WTC11 (cell line): Measurements from ENCODE around the gene SLITRK2. TPM values are rescaled to one million over a fixed set of nuclear protein-coding genes. Genes with fewer than 3 reads are reported as not detected.

Experiments
- ATAC-seq: fragments of 200-7000 bp; cut with Tn5 transposase; 2 replicates; pipeline ENCODE4 v1.10.0; 2021; ENCODE audit warnings: mild to moderate bottlenecking, moderate library complexity
- CTCF ChIA-PET: fragments of 300-600 bp; sonication (Branson Sonifier 250); formaldehyde crosslinking; loops from one replicate; lab custom pipeline; 2021; ENCODE audit warnings: antibody characterized with exemption; lab: Charles Lee
- POLR2A ChIA-PET: fragments of 350-600 bp; sonication (Branson Sonifier 250); formaldehyde crosslinking; loops from one replicate; lab custom pipeline; 2021; ENCODE audit warnings: antibody characterized with exemption; lab: Charles Lee
- DNase-seq: peaks from one replicate; pipeline ENCODE4 v3.0.0; 2021; ENCODE audit warnings: low spot score
- H3K27ac Mint-ChIP-seq: 2 replicates; pipeline ENCODE4 v1.8.0; 2021; ENCODE audit warnings: mixed read lengths
- H3K27me3 Mint-ChIP-seq: 2 replicates; pipeline ENCODE4 v1.8.0; 2021; ENCODE audit warnings: low read depth, mild to moderate bottlenecking, moderate library complexity, mixed read lengths
- H3K36me3 Mint-ChIP-seq: 2 replicates; pipeline ENCODE4 v1.8.0; 2021; ENCODE audit warnings: mixed read lengths
- H3K4me1 Mint-ChIP-seq: 2 replicates; pipeline ENCODE4 v1.8.0; 2022; ENCODE audit warnings: mixed read lengths
- H3K4me3 Mint-ChIP-seq: 2 replicates; pipeline ENCODE4 v1.8.0; 2021; ENCODE audit warnings: mild to moderate bottlenecking, moderate library complexity, mixed read lengths
- H3K9me3 Mint-ChIP-seq: 2 replicates; pipeline ENCODE4 v1.8.0; 2021; ENCODE audit warnings: mixed read lengths
- ESRRA ChIP-seq: sonication (generic); formaldehyde crosslinking; IDR thresholded peaks from 2 replicates; pipeline ENCODE4 v1.8.1; 2022; ENCODE audit warnings: mild to moderate bottlenecking, missing genetic modification reagents, borderline replicate concordance
- ETV6 ChIP-seq: sonication (generic); formaldehyde crosslinking; IDR thresholded peaks from 2 replicates; pipeline ENCODE4 v1.8.1; 2022; ENCODE audit warnings: mild to moderate bottlenecking, missing genetic modification reagents
- FOXP1 ChIP-seq: sonication (generic); formaldehyde crosslinking; IDR thresholded peaks from 2 replicates; pipeline ENCODE4 v1.8.0; 2022; ENCODE audit warnings: missing genetic modification reagents, mild to moderate bottlenecking, moderate library complexity, borderline replicate concordance
- HMGA2 ChIP-seq: fragments of 250-450 bp; sonication (Bioruptor Pico); IDR thresholded peaks from 2 replicates; pipeline ENCODE4 v1.4.0; 2021; ENCODE audit warnings: mild to moderate bottlenecking, moderate library complexity
- TEAD4 ChIP-seq: sonication (generic); formaldehyde crosslinking; IDR thresholded peaks from 2 replicates; pipeline ENCODE4 v1.8.0; 2022; ENCODE audit warnings: mild to moderate bottlenecking, missing genetic modification reagents
- TP53 ChIP-seq: sonication (generic); formaldehyde crosslinking; IDR thresholded peaks from 2 replicates; pipeline ENCODE4 v1.8.1; 2023; ENCODE audit warnings: mild to moderate bottlenecking, missing genetic modification reagents
- ZNF263 ChIP-seq: sonication (generic); formaldehyde crosslinking; IDR thresholded peaks from 2 replicates; pipeline ENCODE4 v1.8.1; 2022; ENCODE audit warnings: low read depth, mild to moderate bottlenecking, moderate library complexity, missing genetic modification reagents
- ZNF416 ChIP-seq: fragments of 250-450 bp; sonication (Bioruptor Pico); IDR thresholded peaks from 2 replicates; pipeline ENCODE4 v1.9.0; 2021; ENCODE audit warnings: mild to moderate bottlenecking, inconsistent platforms
- ZNF423 ChIP-seq: fragments of 250-450 bp; sonication (Bioruptor Pico); IDR thresholded peaks from 2 replicates; pipeline ENCODE4 v2.1.2; 2022; ENCODE audit warnings: mild to moderate bottlenecking, moderate library complexity
- total RNA-seq: library from RNA; stranded (reverse); gene quantifications from 3 replicates; pipeline ENCODE4 v1.2.3, GENCODE V29; 2021
- TF ChIP-seq, protein P1 (sequence below): sonication (generic); formaldehyde crosslinking; IDR thresholded peaks from 2 replicates; pipeline ENCODE4 v1.8.1; 2022; ENCODE audit warnings: low read depth, mild to moderate bottlenecking, moderate library complexity, missing genetic modification reagents, borderline replicate concordance
- TF ChIP-seq, protein P2 (sequence below): sonication (generic); formaldehyde crosslinking; IDR thresholded peaks from 2 replicates; pipeline ENCODE4 v1.8.0; 2022; ENCODE audit warnings: mild to moderate bottlenecking, missing genetic modification reagents
- TF ChIP-seq, protein P3 (sequence below): sonication (generic); formaldehyde crosslinking; IDR thresholded peaks from 2 replicates; pipeline ENCODE4 v1.8.0; 2023; ENCODE audit warnings: missing genetic modification reagents, mild to moderate bottlenecking, borderline replicate concordance
- TF ChIP-seq, protein P4 (sequence below): sonication (generic); formaldehyde crosslinking; IDR thresholded peaks from 2 replicates; pipeline ENCODE4 v1.8.0; 2022; ENCODE audit warnings: mild to moderate bottlenecking, missing genetic modification reagents
- TF ChIP-seq, protein P5 (sequence below): sonication (generic); formaldehyde crosslinking; IDR thresholded peaks from 2 replicates; pipeline ENCODE4 v1.8.0; 2022; ENCODE audit warnings: mild to moderate bottlenecking, missing genetic modification reagents
- TF ChIP-seq, protein P6 (sequence below): fragments of 250-450 bp; sonication (Bioruptor Pico); IDR thresholded peaks from 2 replicates; pipeline ENCODE4 v1.8.0; 2021; ENCODE audit warnings: mild to moderate bottlenecking
- TF ChIP-seq, protein P7 (sequence below): sonication (generic); formaldehyde crosslinking; IDR thresholded peaks from 2 replicates; pipeline ENCODE4 v1.8.0; 2022; ENCODE audit warnings: mild to moderate bottlenecking, missing genetic modification reagents

The SLITRK2 gene
- total RNA-seq, 1 experiment from 2014 or later, result not detected

DNA sequence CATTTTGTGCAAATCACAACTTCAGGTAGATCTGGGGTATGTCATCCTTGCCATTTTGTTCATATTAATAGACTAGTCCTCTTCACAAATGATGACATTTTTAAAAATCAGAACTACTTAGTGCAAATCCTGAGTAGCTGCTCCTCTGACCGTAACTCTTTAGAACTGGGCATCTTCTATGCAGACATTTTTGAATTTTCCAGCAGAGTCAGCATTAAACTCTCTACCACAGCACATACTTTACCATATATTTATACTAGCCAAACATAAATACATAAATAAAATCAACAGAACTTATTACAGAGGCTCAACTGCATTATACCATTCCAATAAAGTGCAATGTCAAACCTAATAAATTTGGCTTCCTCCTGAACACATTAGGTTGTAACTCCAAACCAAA lies 4.5 kb upstream of the SLITRK2 start:
- no peak overlapping the region for H3K4me3 Mint-ChIP-seq
- H3K9me3 Mint-ChIP-seq, result peaks cover 44% of the 10 kb centered on the region
- DNase-seq, result no peak
- no peak for TF ChIP-seq ZNF423 (CRISPR knock-in tag)
- H3K4me1 Mint-ChIP-seq, result no peaks in the 10 kb centered on the region
- peaks cover 4% of the 10 kb centered on the region for H3K27me3 Mint-ChIP-seq
- POLR2A ChIA-PET, result no interaction called here
- ATAC-seq, result no peak
- no peak overlapping the region for H3K27ac Mint-ChIP-seq
- CTCF ChIA-PET, result no interaction called here
- peaks cover 22% of the 10 kb centered on the region for H3K36me3 Mint-ChIP-seq

DNA sequence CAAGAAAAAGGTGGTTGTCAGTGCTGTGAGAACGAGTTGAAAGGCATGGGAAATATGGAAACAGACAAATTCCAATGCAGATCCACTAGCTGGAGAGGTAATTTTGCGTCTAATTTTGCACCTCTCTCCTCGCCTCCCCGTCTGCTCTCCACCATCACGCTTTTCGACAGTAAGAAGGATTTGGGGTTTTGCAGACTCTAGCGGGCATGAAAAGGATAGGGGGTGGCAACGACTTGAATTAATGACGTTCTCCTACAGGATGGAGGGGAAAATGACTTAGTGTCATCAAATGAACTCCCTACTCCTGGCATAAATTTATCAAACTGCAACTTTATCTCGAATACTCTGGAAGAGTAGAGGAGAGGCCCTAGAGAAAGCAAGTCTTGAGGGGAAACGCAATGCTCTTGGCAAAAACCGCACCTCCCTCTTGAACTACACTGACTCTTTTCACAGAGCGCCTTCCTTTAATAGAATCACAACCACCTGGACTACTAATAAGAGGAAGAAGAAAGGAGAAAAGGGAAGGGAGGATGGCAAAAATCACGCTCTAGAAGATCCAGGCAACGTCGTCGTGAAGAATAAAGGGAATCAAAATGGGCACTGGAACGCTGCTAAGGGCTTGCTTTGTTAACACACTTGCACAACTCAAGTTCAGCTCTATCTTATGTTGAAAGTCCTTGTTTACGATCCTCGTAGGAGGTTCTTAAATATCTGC lies 871 bp upstream of the SLITRK2 start:
- Mint-ChIP-seq H3K27me3 (peaks cover 9% of the 10 kb centered on the region), H3K4me3 (no peak overlapping the region), H3K4me1 (no peaks in the 10 kb centered on the region), H3K9me3 (peaks cover 35% of the 10 kb centered on the region), H3K27ac (no peak overlapping the region), H3K36me3 (peaks cover 26% of the 10 kb centered on the region)
- CTCF ChIA-PET, result no interaction called here
- DNase-seq (no peak), ATAC-seq (no peak)
- POLR2A ChIA-PET, result no interaction called here
- TF ChIP-seq, protein P1, sequence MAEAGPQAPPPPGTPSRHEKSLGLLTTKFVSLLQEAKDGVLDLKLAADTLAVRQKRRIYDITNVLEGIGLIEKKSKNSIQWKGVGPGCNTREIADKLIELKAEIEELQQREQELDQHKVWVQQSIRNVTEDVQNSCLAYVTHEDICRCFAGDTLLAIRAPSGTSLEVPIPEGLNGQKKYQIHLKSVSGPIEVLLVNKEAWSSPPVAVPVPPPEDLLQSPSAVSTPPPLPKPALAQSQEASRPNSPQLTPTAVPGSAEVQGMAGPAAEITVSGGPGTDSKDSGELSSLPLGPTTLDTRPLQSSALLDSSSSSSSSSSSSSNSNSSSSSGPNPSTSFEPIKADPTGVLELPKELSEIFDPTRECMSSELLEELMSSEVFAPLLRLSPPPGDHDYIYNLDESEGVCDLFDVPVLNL (CRISPR knock-in tag), result no peak
- TF ChIP-seq, protein P2, sequence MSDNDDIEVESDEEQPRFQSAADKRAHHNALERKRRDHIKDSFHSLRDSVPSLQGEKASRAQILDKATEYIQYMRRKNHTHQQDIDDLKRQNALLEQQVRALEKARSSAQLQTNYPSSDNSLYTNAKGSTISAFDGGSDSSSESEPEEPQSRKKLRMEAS (CRISPR knock-in tag), result no peak
- TF ChIP-seq, protein P3, sequence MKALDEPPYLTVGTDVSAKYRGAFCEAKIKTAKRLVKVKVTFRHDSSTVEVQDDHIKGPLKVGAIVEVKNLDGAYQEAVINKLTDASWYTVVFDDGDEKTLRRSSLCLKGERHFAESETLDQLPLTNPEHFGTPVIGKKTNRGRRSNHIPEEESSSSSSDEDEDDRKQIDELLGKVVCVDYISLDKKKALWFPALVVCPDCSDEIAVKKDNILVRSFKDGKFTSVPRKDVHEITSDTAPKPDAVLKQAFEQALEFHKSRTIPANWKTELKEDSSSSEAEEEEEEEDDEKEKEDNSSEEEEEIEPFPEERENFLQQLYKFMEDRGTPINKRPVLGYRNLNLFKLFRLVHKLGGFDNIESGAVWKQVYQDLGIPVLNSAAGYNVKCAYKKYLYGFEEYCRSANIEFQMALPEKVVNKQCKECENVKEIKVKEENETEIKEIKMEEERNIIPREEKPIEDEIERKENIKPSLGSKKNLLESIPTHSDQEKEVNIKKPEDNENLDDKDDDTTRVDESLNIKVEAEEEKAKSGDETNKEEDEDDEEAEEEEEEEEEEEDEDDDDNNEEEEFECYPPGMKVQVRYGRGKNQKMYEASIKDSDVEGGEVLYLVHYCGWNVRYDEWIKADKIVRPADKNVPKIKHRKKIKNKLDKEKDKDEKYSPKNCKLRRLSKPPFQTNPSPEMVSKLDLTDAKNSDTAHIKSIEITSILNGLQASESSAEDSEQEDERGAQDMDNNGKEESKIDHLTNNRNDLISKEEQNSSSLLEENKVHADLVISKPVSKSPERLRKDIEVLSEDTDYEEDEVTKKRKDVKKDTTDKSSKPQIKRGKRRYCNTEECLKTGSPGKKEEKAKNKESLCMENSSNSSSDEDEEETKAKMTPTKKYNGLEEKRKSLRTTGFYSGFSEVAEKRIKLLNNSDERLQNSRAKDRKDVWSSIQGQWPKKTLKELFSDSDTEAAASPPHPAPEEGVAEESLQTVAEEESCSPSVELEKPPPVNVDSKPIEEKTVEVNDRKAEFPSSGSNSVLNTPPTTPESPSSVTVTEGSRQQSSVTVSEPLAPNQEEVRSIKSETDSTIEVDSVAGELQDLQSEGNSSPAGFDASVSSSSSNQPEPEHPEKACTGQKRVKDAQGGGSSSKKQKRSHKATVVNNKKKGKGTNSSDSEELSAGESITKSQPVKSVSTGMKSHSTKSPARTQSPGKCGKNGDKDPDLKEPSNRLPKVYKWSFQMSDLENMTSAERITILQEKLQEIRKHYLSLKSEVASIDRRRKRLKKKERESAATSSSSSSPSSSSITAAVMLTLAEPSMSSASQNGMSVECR (CRISPR knock-in tag), result no peak
- no peak for TF ChIP-seq HMGA2 (CRISPR knock-in tag)
- TF ChIP-seq ETV6 (CRISPR knock-in tag), result no peak
- TF ChIP-seq, protein P4, sequence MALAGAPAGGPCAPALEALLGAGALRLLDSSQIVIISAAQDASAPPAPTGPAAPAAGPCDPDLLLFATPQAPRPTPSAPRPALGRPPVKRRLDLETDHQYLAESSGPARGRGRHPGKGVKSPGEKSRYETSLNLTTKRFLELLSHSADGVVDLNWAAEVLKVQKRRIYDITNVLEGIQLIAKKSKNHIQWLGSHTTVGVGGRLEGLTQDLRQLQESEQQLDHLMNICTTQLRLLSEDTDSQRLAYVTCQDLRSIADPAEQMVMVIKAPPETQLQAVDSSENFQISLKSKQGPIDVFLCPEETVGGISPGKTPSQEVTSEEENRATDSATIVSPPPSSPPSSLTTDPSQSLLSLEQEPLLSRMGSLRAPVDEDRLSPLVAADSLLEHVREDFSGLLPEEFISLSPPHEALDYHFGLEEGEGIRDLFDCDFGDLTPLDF, result no peak
- no peak for TF ChIP-seq ZNF263 (CRISPR knock-in tag)
- TF ChIP-seq TEAD4 (CRISPR knock-in tag), result no peak
- no peak for TF ChIP-seq ZNF416 (CRISPR knock-in tag)
- TF ChIP-seq, protein P5, sequence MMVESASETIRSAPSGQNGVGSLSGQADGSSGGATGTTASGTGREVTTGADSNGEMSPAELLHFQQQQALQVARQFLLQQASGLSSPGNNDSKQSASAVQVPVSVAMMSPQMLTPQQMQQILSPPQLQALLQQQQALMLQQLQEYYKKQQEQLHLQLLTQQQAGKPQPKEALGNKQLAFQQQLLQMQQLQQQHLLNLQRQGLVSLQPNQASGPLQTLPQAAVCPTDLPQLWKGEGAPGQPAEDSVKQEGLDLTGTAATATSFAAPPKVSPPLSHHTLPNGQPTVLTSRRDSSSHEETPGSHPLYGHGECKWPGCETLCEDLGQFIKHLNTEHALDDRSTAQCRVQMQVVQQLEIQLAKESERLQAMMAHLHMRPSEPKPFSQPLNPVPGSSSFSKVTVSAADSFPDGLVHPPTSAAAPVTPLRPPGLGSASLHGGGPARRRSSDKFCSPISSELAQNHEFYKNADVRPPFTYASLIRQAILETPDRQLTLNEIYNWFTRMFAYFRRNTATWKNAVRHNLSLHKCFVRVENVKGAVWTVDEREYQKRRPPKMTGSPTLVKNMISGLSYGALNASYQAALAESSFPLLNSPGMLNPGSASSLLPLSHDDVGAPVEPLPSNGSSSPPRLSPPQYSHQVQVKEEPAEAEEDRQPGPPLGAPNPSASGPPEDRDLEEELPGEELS, result no peak
- TF ChIP-seq, protein P6, sequence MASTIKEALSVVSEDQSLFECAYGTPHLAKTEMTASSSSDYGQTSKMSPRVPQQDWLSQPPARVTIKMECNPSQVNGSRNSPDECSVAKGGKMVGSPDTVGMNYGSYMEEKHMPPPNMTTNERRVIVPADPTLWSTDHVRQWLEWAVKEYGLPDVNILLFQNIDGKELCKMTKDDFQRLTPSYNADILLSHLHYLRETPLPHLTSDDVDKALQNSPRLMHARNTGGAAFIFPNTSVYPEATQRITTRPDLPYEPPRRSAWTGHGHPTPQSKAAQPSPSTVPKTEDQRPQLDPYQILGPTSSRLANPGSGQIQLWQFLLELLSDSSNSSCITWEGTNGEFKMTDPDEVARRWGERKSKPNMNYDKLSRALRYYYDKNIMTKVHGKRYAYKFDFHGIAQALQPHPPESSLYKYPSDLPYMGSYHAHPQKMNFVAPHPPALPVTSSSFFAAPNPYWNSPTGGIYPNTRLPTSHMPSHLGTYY (CRISPR knock-in tag), result no peak
- TF ChIP-seq FOXP1 (CRISPR knock-in tag), result no peak
- TF ChIP-seq, protein P7, sequence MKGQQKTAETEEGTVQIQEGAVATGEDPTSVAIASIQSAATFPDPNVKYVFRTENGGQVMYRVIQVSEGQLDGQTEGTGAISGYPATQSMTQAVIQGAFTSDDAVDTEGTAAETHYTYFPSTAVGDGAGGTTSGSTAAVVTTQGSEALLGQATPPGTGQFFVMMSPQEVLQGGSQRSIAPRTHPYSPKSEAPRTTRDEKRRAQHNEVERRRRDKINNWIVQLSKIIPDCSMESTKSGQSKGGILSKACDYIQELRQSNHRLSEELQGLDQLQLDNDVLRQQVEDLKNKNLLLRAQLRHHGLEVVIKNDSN, result no peak
- TF ChIP-seq ESRRA (CRISPR knock-in tag), result no peak
- TF ChIP-seq TP53, result no peak
